Stimulated activated naive CD8-positive, alpha-beta T cell treated with anti-CD3 and anti-CD28 coated beads, Interleukin-15, amount 100 ng/mL, for 72 hours (primary cell): ENCODE measurements around the gene ATP10A.
"Not testable (repeated sequence)": the region's sequence is repeated elsewhere in the genome, so short reads cannot be mapped to it uniquely, and the experiment has no call there.

ENCODE experiments used
- ATAC-seq: fragments of 150-1000 bp; cut with Tn5 transposase; 2 replicates; pipeline ENCODE4 v1.10.0; 2021; ENCODE audit warnings: mild to moderate bottlenecking, moderate library complexity
- DNase-seq, 2 donors: peaks; one replicate each; pipeline ENCODE4 v3.0.0; 2021 to 2022
- H3K27ac Mint-ChIP-seq, 2 donors: one replicate each; pipeline ENCODE4 v1.8.0; 2022; ENCODE audit warnings: mild to moderate bottlenecking in 2 of 2, mixed read lengths in 2 of 2, moderate library complexity in 2 of 2
- H3K27me3 Mint-ChIP-seq: one replicate; pipeline ENCODE4 v1.8.0; 2022; ENCODE audit warnings: mixed read lengths
- H3K4me1 Mint-ChIP-seq: one replicate; pipeline ENCODE4 v1.8.0; 2022; ENCODE audit warnings: mild to moderate bottlenecking, mixed read lengths
- H3K4me3 Mint-ChIP-seq, 2 donors: one replicate each; pipeline ENCODE4 v1.8.0; 2022; ENCODE audit warnings: mild to moderate bottlenecking in 2 of 2, mixed read lengths in 2 of 2, moderate library complexity in 1 of 2
- H3K9me3 Mint-ChIP-seq, 2 donors: one replicate each; pipeline ENCODE4 v1.8.0; 2022; ENCODE audit warnings: mixed read lengths in 2 of 2

ATP10A gene

DNA sequence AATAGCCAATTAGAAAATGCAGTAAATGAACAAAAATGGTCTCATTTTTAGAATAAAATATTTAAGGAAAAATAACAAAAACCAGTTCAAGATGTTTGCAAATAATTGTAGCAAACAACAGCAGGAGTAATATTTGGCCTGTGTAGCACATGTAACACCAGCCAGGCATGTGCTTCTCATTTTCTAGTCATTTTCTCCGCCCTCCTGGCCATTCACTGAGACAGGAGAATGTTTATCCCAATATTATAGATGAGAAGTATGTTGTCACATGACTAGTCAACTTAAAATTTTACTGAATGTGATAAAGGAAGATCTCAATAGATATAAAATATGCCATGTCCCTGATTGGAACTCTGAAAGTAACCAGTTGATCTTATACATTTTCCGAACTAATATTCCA is 7.8 kb upstream of the ATP10A start:
- DNase-seq (no peak), ATAC-seq (no peak)
- Mint-ChIP-seq H3K9me3 (no peaks in the 10 kb centered on the region), H3K4me3 (no peak overlapping the region), H3K27me3 (no peaks in the 10 kb centered on the region), H3K27ac (no peak overlapping the region), H3K4me1 (no peaks in the 10 kb centered on the region)

DNA sequence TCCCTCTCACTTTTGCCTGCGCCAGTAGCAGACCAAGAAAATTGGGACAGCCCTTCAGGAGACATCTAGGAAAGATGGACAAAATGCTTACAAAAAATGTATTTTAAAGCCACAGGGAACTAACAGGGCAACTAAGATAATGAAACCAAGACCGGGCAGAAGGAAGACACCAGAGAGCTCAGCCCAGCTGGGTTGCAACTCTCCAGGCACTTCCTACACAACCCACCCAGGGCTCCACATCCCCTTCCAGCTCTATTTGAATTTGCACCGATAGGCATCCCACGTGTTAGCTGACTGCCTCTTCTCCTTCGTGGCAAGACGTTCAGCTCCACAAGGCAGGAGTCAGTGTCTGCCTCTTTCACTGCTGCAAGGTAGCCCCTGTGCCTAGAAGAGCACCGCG is 6.6 kb upstream of the ATP10A start:
- Mint-ChIP-seq H3K4me1 (peaks cover 3% of the 10 kb centered on the region), H3K27me3 (peaks cover 7% of the 10 kb centered on the region), H3K4me3 (peak overlapping the region in 1 of 2 donors; percentile 13), H3K27ac (no peak overlapping the region), H3K9me3 (no peaks in the 10 kb centered on the region)
- DNase-seq (no peak), ATAC-seq (no peak)

DNA sequence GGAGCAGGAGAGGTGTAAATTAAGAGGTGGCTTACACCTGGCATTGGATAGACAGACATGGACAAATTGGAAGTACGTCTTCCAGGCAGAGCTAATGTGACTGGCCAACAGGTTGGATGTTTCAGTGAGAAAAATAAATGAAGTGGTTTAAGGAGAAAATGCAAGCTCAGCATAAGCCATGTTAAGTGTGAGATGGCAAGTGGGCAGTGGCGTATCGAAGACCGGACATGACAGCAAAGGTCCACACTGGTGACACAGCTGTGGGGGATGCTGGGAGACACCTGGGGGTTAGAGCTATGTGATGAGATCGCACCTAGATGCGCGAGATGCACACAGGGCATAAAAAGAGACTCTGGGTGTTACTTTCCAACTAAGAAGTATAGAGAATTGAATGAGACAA is 3.7 kb upstream of the ATP10A start:
- Mint-ChIP-seq H3K4me3 (no peak overlapping the region), H3K9me3 (no peaks in the 10 kb centered on the region), H3K27ac (no peak overlapping the region), H3K27me3 (peaks cover 9% of the 10 kb centered on the region), H3K4me1 (peaks cover 16% of the 10 kb centered on the region)
- no peak for ATAC-seq
- no peak for DNase-seq

DNA sequence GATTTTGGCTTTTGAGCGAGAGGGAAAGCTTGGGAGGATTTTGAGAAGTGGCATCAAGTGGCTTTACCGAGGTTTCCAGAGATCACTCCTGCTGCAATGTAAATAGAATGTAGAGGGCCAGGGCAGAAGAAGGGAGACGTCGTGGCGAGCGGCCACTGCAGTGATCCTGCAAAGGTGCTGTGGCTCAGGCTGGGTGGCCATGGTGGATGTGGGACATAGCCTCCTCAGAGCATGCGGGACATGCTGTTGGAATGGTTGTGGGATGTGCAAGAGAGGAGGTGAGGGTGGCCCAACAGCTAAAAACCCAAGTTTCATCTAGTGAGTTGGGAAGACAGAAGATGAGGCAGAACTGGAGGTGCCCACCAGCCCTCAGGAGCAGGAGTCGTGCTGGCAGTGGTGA is 3.1 kb upstream of the ATP10A start:
- H3K27ac Mint-ChIP-seq = no peak overlapping the region
- no peak for ATAC-seq
- DNase-seq = no peak
- H3K4me3 Mint-ChIP-seq = no peak overlapping the region
- no peaks in the 10 kb centered on the region for H3K9me3 Mint-ChIP-seq
- H3K27me3 Mint-ChIP-seq = peaks cover 9% of the 10 kb centered on the region
- H3K4me1 Mint-ChIP-seq = peaks cover 16% of the 10 kb centered on the region

DNA sequence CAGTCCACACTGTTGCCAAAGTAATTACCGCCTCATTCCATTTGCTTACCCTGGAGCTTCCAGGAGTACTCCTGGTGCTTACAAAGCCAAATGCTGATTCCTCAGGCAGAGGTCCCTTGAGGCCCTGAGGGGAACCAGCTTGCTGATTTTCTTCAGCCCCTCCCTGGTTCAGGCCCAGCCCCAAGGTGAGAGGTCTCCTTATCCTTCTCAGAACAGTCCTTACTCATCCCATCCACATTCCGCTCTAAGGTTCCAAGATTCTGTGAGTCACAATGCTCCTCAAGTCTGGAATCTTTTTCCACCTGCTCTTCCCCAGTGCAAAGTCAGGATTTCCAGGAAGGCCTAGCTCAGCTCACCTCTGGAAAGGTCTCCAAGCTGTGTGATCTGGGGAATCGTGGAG is 1.8 kb upstream of the ATP10A start:
- H3K4me3 Mint-ChIP-seq = no peak overlapping the region
- H3K27me3 Mint-ChIP-seq = peaks cover 9% of the 10 kb centered on the region
- H3K4me1 Mint-ChIP-seq = peaks cover 28% of the 10 kb centered on the region
- ATAC-seq (no peak), DNase-seq (no peak)
- no peaks in the 10 kb centered on the region for H3K9me3 Mint-ChIP-seq
- no peak overlapping the region for H3K27ac Mint-ChIP-seq

- Mint-ChIP-seq H3K27ac (peak overlapping the region; percentile 38 to 73), H3K4me1 (peaks cover 36% of the 10 kb centered on the region), H3K4me3 (peak overlapping the region; percentile 67 to 72), H3K9me3 (no peaks in the 10 kb centered on the region), H3K27me3 (peaks cover 9% of the 10 kb centered on the region)
- DNase-seq (no peak), ATAC-seq (no peak)
Measured at GRCh38 chr15:25863968-25864580, 947 bp upstream of the ATP10A start.

DNA sequence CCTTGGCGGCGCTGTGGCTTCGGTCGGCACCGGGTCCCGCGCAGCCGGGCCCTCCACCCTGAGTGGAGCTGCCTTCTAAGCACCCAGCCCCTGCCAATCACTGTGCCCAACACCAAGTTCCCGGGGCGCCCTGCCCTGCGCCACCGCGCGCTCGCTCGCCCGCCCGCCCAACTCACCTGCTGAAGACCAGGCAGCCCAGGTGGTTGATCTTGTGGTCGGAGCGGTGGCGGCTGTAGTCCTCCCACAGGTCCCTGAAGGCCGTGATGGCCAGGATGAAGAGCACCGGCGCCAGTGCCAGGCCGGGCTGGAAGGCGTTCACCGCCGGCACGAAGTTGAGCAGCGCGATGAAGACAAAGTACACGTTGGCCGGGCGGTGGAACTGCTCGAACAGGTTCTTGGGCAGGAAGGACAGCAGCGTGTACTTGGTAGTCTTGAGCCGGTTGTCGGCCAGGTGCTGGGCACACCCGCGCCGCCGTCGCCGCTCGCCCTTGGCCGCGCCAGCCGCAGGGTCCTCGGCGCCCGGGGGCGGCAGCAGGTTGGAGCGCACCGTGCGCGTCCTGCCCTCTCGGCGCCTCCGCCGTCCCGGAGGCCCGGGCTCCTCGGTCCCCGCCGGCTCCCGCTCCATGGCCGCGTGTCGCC is 536 bp downstream of the ATP10A start:
- peak; percentile 46 to 64 for DNase-seq
- H3K4me1 Mint-ChIP-seq = peaks cover 51% of the 10 kb centered on the region
- ATAC-seq = peak; percentile 71
- H3K27ac Mint-ChIP-seq = peak overlapping the region; percentile 97
- H3K4me3 Mint-ChIP-seq = peak overlapping the region; percentile 96
- no peaks in the 10 kb centered on the region for H3K9me3 Mint-ChIP-seq
- H3K27me3 Mint-ChIP-seq = peaks cover 9% of the 10 kb centered on the region

DNA sequence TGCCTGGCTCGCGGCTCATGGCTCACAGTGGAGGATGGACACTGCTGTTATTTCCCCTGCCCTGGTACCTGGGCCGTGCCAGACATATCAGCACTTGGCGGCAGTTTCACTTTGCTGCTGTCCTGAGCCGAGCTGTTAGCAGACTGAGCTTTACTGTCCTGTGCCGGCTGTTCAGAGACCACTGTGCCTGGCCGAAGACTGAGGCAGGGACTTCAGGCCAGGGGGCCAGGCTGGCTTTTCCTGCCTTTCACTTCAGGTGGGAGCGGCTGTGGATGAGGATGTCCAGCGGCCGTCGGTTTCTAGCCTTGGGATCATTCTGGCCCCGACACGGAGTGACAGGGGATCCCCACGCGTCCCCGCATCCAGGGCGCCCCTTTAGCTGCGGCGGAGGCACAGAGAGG is 1.1 kb downstream of the ATP10A start:
- peak in 1 of 2 donors; percentile 49 for DNase-seq
- peak overlapping the region; percentile 96 for H3K4me3 Mint-ChIP-seq
- H3K9me3 Mint-ChIP-seq = peaks cover 0 to 3% of the 10 kb centered on the region in 2 donors
- H3K27ac Mint-ChIP-seq = peak overlapping the region; percentile 97
- peaks cover 56% of the 10 kb centered on the region for H3K4me1 Mint-ChIP-seq
- ATAC-seq = peak; percentile 35
- H3K27me3 Mint-ChIP-seq = peaks cover 9% of the 10 kb centered on the region

GRCh38 chr15:25860885-25861866 is 2.0 kb downstream of the ATP10A start:
- Mint-ChIP-seq H3K4me1 (peaks cover 65% of the 10 kb centered on the region), H3K27me3 (peaks cover 9% of the 10 kb centered on the region), H3K9me3 (peaks cover 6 to 12% of the 10 kb centered on the region in 2 donors), H3K4me3 (peak overlapping the region; percentile 96), H3K27ac (peak overlapping the region; percentile 97)
- DNase-seq (peak in 1 of 2 donors; percentile 40), ATAC-seq (peak; percentile 45)

DNA sequence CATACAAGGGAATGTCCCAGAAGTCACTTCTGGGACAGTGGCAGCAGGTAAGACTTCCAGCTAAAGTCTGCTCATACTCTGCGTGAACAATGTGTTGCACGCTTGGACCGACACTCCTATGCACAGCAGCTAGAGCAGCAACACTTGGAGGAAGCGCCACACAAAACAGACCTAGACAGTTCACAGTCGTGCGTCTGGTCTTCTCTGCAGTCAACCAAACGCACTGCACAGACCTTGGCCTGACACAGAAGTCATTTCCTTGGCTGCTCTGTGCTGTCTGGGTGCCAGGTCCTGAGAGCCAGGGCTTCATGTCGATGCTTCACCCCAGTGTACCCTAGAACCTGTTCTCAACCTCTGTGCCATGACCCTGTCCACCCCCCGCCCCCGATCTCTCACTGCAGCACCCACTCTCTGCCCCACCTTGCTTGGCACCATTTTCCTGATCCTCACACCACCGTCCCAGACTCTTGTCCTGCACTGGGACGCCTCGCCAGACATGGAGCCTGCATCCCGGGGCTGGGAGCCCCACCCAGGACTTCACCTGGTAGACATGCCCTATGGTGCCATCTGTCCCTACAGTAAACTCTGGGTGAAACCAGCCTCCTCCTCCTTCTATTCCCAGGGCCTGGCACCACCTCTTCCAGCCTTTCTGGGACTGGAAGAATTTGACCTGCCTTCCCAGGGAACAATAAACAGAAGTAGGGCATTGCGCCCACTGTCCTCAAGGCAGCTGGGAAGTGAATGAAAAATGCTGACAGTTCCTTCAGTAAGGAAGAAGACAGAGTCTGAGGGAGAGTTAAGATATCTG is 3.1 kb downstream of the ATP10A start:
- Mint-ChIP-seq H3K9me3 (peaks cover 12 to 23% of the 10 kb centered on the region in 2 donors), H3K4me3 (peak overlapping the region; percentile 96), H3K27ac (peak overlapping the region; percentile 97), H3K4me1 (peaks cover 77% of the 10 kb centered on the region), H3K27me3 (peaks cover 5% of the 10 kb centered on the region)
- peak; percentile 62 for ATAC-seq
- no peak for DNase-seq

- H3K9me3 Mint-ChIP-seq = peaks cover 13 to 23% of the 10 kb centered on the region in 2 donors
- peak overlapping the region; percentile 96 for H3K4me3 Mint-ChIP-seq
- peak overlapping the region; percentile 97 for H3K27ac Mint-ChIP-seq
- peaks cover 78% of the 10 kb centered on the region for H3K4me1 Mint-ChIP-seq
- DNase-seq (no peak), ATAC-seq (peak; percentile 8)
- no peaks in the 10 kb centered on the region for H3K27me3 Mint-ChIP-seq
Measured at GRCh38 chr15:25858952-25859760, 4.0 kb downstream of the ATP10A start.

DNA sequence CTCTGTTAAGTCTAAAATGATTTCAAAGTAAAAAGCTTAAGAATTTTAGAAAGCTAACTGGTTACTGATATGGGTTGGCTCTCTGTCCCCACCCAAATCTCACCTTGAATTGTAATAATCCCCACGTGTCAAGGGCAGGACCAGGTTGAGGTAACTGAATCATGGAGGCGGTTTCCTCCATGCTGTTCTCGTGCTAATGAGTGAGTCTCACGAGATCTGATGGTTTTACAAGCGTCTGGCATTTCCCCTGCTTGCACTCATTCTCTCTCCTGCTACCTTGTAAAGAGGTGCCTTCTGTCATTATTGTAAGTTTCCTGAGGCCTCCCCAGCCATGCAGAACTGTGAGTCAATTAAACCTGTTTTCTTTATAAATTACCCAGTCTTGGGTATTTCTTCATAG is 7.1 kb downstream of the ATP10A start:
- H3K27me3 Mint-ChIP-seq = not testable (repeated sequence)

DNA sequence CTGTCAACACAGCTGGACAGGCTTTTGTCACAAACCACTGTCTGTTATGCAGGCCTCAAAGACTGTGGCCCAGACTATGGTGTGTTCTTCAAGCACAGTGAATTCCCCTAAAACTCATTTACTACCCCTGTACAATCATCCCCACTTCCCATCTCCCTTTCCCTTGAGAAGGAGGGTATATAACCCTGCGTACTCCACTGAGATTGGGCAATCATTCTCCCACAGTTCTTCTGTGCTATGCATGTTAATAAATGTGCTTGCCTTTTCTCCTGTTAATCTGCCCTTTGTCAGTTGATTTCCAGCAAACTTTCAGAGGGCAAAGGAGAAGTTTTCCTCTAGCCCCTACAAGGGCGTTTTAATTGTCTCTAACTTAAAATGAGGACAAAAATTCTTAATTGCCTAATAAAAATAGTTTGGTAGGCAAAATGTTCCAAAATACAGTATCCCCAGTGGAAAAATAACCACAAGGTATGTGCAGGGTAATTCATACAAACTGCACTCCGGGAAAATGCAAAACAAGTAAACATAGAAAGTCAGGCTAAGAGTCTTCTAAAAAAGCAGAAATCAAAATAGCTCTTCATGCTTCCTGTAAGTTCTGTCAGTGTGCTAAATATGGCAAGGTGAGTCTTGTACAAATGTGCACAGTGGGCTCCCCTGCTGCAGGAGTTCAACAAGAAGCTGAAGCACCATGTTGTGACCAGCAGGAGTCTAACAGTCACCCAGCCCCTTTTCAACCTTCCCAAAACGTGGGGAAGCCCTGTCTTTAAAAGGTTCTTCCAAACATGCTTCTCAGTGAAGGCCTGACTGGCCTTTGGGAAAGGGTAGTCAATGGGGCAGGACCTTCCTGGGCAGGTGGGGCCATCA is 10.2 kb downstream of the ATP10A start:
- DNase-seq (no peak), ATAC-seq (no peak)
- Mint-ChIP-seq H3K4me1 (peaks cover 100% of the 10 kb centered on the region), H3K4me3 (peak overlapping the region; percentile 58 to 96), H3K27ac (peak overlapping the region; percentile 85 to 86), H3K9me3 (peaks cover 13 to 23% of the 10 kb centered on the region in 2 donors), H3K27me3 (no peaks in the 10 kb centered on the region)

More for the DNA sequence above, 7.1 kb downstream of the ATP10A start:
- H3K27ac Mint-ChIP-seq = peak overlapping the region in 1 of 2 donors; percentile 17
- H3K9me3 Mint-ChIP-seq = peaks cover 13 to 23% of the 10 kb centered on the region in 2 donors
- H3K4me1 Mint-ChIP-seq = peaks cover 100% of the 10 kb centered on the region
- H3K4me3 Mint-ChIP-seq, ATAC-seq: not testable (repeated sequence)
- DNase-seq = peak in 1 of 2 donors; percentile 51
